ENCODE results near the gene ZSWIM3. TPM values are rescaled to one million over a fixed set of nuclear protein-coding genes. Genes with fewer than 3 reads are reported as not detected.
"Not testable (repeated sequence)": the region's sequence is repeated elsewhere in the genome, so short reads cannot be mapped to it uniquely, and the experiment has no call there.

Gene ZSWIM3
- total RNA-seq, 2 experiments from 2014 or later = 4.5 to 5.2 TPM

- CTCF ChIA-PET = no interaction called here
- POLR2A ChIA-PET = no interaction called here
Observed at GRCh38 chr20:45850238-45850637, 7.2 kb upstream of the ZSWIM3 start.

- CTCF ChIA-PET = no interaction called here
- POLR2A ChIA-PET = interaction anchor here (0.6 kb wide), 1 partner anchor 115 kb away, joined by 3 read pairs; no protein-coding TSS in a partner anchor
Observed at GRCh38 chr20:45850926-45851325, 6.5 kb upstream of the ZSWIM3 start.

GRCh38 chr20:45851501-45851900 lies 5.9 kb upstream of the ZSWIM3 start:
- CTCF ChIA-PET = interaction anchor here (1.7 kb wide), 1 partner anchor 52 kb away, joined by 4 read pairs; no protein-coding TSS in a partner anchor

GRCh38 chr20:45852326-45852725 lies 5.1 kb upstream of the ZSWIM3 start:
- ChIA-PET CTCF (interaction anchor here (0.8 to 1.7 kb wide), 2 partner anchors 53 to 113 kb away, joined by 3 to 4 read pairs; no protein-coding TSS in a partner anchor), POLR2A (no interaction called here)

More at GRCh38 chr20:45851501-45851900, 5.9 kb upstream of the ZSWIM3 start:
- POLR2A ChIA-PET = interaction anchor here (0.6 kb wide), 1 partner anchor 114 kb away, joined by 3 read pairs; no protein-coding TSS in a partner anchor

GRCh38 chr20:45853484-45853883 lies 3.9 kb upstream of the ZSWIM3 start:
- POLR2A ChIA-PET = interaction anchor here (1.0 kb wide), 1 partner anchor 74 kb away, joined by 3 read pairs; no protein-coding TSS in a partner anchor
- CTCF ChIA-PET = no interaction called here

GRCh38 chr20:45857882-45858216 lies 435 bp downstream of the ZSWIM3 start:
- POLR2A ChIA-PET = interaction anchor here (2.2 kb wide), 1 partner anchor 23 kb away, joined by 5 read pairs; the partner anchor contains the start of gene ZSWIM1
- CTCF ChIA-PET = interaction anchor here (0.7 kb wide), 1 partner anchor 23 kb away, joined by 3 read pairs; the partner anchor contains the start of gene ZSWIM1

- ChIA-PET POLR2A (no interaction called here), CTCF (no interaction called here)
Observed at GRCh38 chr20:45859916-45860315, 2.5 kb downstream of the ZSWIM3 start.

- ChIA-PET CTCF (no interaction called here), POLR2A (no interaction called here)
Observed at GRCh38 chr20:45860560-45861220, 3.3 kb downstream of the ZSWIM3 start.

GRCh38 chr20:45861221-45862075 lies 4.0 kb downstream of the ZSWIM3 start:
- ChIA-PET POLR2A (no interaction called here), CTCF (interaction anchor here (0.6 to 0.7 kb wide), 4 partner anchors 11 to 79 kb away, joined by 3 to 4 read pairs (median 4); no protein-coding TSS in a partner anchor)

- POLR2A ChIA-PET = no interaction called here
Observed at GRCh38 chr20:45863543-45864470, 6.4 kb downstream of the ZSWIM3 start.

GRCh38 chr20:45866454-45866853 lies 9.0 kb downstream of the ZSWIM3 start:
- ChIA-PET CTCF (no interaction called here), POLR2A (no interaction called here)

More at GRCh38 chr20:45863543-45864470, 6.4 kb downstream of the ZSWIM3 start:
- CTCF ChIA-PET = no interaction called here

- ChIA-PET CTCF (no interaction called here), POLR2A (no interaction called here)
Observed at GRCh38 chr20:45867136-45867818, 9.9 kb downstream of the ZSWIM3 start.

GRCh38 chr20:45867819-45868176 lies 10.4 kb downstream of the ZSWIM3 start:
- CTCF ChIA-PET = no interaction called here
- POLR2A ChIA-PET = no interaction called here

- CTCF ChIA-PET = interaction anchor here (0.6 kb wide), 1 partner anchor 56 kb away, joined by 3 read pairs; no protein-coding TSS in a partner anchor
- POLR2A ChIA-PET = no interaction called here
Observed at GRCh38 chr20:45872626-45873025, 15.2 kb downstream of the ZSWIM3 start.

- ChIA-PET POLR2A (no interaction called here), CTCF (no interaction called here)
Observed at GRCh38 chr20:45873409-45874103, 16.1 kb downstream of the ZSWIM3 start.

- POLR2A ChIA-PET = not testable (repeated sequence)
Observed at GRCh38 chr20:45874104-45874481, 16.7 kb downstream of the ZSWIM3 start.

GRCh38 chr20:45874576-45874975 lies 17.2 kb downstream of the ZSWIM3 start:
- ChIA-PET CTCF (interaction anchor here (0.6 kb wide), 1 partner anchor 95 kb away, joined by 3 read pairs; no protein-coding TSS in a partner anchor), POLR2A (no interaction called here)

More at GRCh38 chr20:45874104-45874481, 16.7 kb downstream of the ZSWIM3 start:
- CTCF ChIA-PET = not testable (repeated sequence)

- POLR2A ChIA-PET = no interaction called here
- CTCF ChIA-PET = no interaction called here
Observed at GRCh38 chr20:45878076-45878761, 20.8 kb downstream of the ZSWIM3 start.
